GM19397 (cell line): ENCODE measurements around the gene GNLY.
"Not testable (repeated sequence)": the region's sequence is repeated elsewhere in the genome, so short reads cannot be mapped to it uniquely, and the experiment has no call there.

Source experiments
- ATAC-seq: cut with Tn5 transposase; IDR thresholded peaks from one replicate; pipeline ENCODE4 v1.9.1; 2021; ENCODE audit warnings: mild to moderate bottlenecking, moderate library complexity; ENCODE audit not compliant: unreplicated experiment

The GNLY gene

GRCh38 chr2:85694052-85695025 lies at the start of gene GNLY:
Gene GNLY (plus strand): TSS chr2:85694358. CDS start chr2:85694419, 61 bp downstream.
- ATAC-seq, result no peak

- no peak for ATAC-seq
These were observed 49.2 kb upstream of the GNLY start for GRCh38 chr2:85644909-85645308.

- no peak for ATAC-seq
These were observed 48.0 kb upstream of the GNLY start for GRCh38 chr2:85646166-85646565.

- ATAC-seq, result peak; percentile 62
These were observed 46.2 kb upstream of the GNLY start for GRCh38 chr2:85647823-85648526.

- no peak for ATAC-seq
These were observed 45.5 kb upstream of the GNLY start for GRCh38 chr2:85648619-85649018.

- no peak for ATAC-seq
These were observed 44.7 kb upstream of the GNLY start for GRCh38 chr2:85649201-85650190.

- no peak for ATAC-seq
These were observed 43.7 kb upstream of the GNLY start for GRCh38 chr2:85650456-85650855.

GRCh38 chr2:85651097-85651496 lies 43.1 kb upstream of the GNLY start:
- no peak for ATAC-seq

GRCh38 chr2:85652056-85652455 lies 42.1 kb upstream of the GNLY start:
- no peak for ATAC-seq

GRCh38 chr2:85653996-85654395 lies 40.2 kb upstream of the GNLY start:
- ATAC-seq, result no peak

GRCh38 chr2:85655961-85656417 lies 38.2 kb upstream of the GNLY start:
- ATAC-seq, result no peak

GRCh38 chr2:85656468-85656867 lies 37.7 kb upstream of the GNLY start:
- ATAC-seq, result no peak

- not testable (repeated sequence) for ATAC-seq
These were observed 36.8 kb upstream of the GNLY start for GRCh38 chr2:85657399-85657798.

GRCh38 chr2:85659324-85659981 lies 34.7 kb upstream of the GNLY start:
- no peak for ATAC-seq

GRCh38 chr2:85660301-85660700 lies 33.9 kb upstream of the GNLY start:
- ATAC-seq, result not testable (repeated sequence)

- ATAC-seq, result no peak
These were observed 33.4 kb upstream of the GNLY start for GRCh38 chr2:85660725-85661124.

- no peak for ATAC-seq
These were observed 32.9 kb upstream of the GNLY start for GRCh38 chr2:85661139-85661858.

GRCh38 chr2:85662899-85663593 lies 31.1 kb upstream of the GNLY start:
- no peak for ATAC-seq
